Activated B cell treated with CpG ODN at 0.5 μM for 24 hours (primary cell): ENCODE results near the gene CFAP61. TPM values are rescaled to one million over a fixed set of nuclear protein-coding genes. Genes with fewer than 3 reads are reported as not detected.

Experiments used
- ATAC-seq: fragments of 200-7000 bp; cut with Tn5 transposase; one replicate; pipeline ENCODE4 v1.10.0; 2021; ENCODE audit warnings: low read depth, mild to moderate bottlenecking, moderate library complexity
- CTCF ChIA-PET: fragments of 350-600 bp; sonication (Branson Sonifier 250); formaldehyde crosslinking; loops from one replicate; lab custom pipeline; 2021; ENCODE audit warnings: antibody characterized with exemption; lab: Charles Lee
- POLR2A ChIA-PET: fragments of 350-600 bp; sonication (Branson Sonifier 250); formaldehyde crosslinking; loops from one replicate; lab custom pipeline; 2021; ENCODE audit warnings: antibody characterized with exemption; lab: Charles Lee
- DNase-seq: peaks from one replicate; pipeline ENCODE4 v3.0.0; 2022
- H3K27ac Mint-ChIP-seq: one replicate; pipeline ENCODE4 v1.8.0; 2020; ENCODE audit warnings: mixed read lengths
- H3K27me3 Mint-ChIP-seq: one replicate; pipeline ENCODE4 v1.8.0; 2021; ENCODE audit warnings: mixed read lengths
- H3K36me3 Mint-ChIP-seq: one replicate; pipeline ENCODE4 v1.8.0; 2021; ENCODE audit warnings: low read depth, mixed read lengths
- H3K4me1 Mint-ChIP-seq: one replicate; pipeline ENCODE4 v1.8.0; 2021; ENCODE audit warnings: mixed read lengths
- H3K4me3 Mint-ChIP-seq: one replicate; pipeline ENCODE4 v1.8.0; 2020; ENCODE audit warnings: mild to moderate bottlenecking, mixed read lengths
- H3K9me3 Mint-ChIP-seq: one replicate; pipeline ENCODE4 v1.8.0; 2020; ENCODE audit warnings: mixed read lengths
- intact Hi-C: fragments of 100-400 bp; cut with micrococcal nuclease; formaldehyde crosslinking; loops from one replicate; pipeline ENCODE4 v1.15.1; 2024
- total RNA-seq: library from RNA; stranded (reverse); gene quantifications from 2 replicates; pipeline ENCODE4 v1.2.3, GENCODE V29; 2022
- TF ChIP-seq, protein P1 (sequence below): fragments of 200-600 bp; IDR thresholded peaks from one replicate; pipeline ENCODE4 v1.8.0; 2022; ENCODE audit warnings: antibody characterized with exemption, mild to moderate bottlenecking

CFAP61 gene
- total RNA-seq, 1 donor from 2014 or later = not detected

DNA sequence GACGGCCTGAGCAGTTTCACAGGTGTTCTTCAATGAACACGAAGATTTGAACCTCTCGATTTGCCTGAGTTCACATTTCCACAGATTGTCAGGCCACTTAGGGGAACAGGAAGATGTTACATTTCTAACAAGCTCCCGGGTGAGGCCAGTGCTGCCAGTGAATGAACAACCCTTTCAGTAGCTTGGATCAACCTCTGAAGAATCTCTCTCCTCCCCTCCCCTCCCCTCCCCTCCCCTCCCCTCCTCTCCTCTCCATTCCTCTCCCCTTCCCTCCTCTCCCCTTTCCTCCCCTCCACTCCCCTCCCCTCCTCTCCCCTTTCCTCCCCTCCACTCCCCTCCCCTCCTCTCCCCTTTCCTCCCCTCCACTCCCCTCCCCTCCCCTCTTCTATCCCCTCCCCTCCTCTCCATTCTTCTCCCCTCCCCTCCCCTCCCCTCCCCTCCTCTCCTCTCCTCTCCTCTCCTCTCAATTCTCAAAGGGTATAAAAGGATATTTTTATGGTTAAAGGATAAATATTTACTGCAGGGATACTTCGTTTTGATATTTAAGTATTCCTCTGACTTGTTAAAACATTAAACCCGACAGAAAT lies 201.5 kb downstream of the CFAP61 start:
- intact Hi-C loops = no loop called here
- Mint-ChIP-seq H3K9me3 (no peaks in the 10 kb centered on the region), H3K4me1 (no peaks in the 10 kb centered on the region), H3K27me3 (peaks cover 24% of the 10 kb centered on the region), H3K27ac (no peak overlapping the region), H3K4me3 (no peak overlapping the region), H3K36me3 (no peaks in the 10 kb centered on the region)
- ATAC-seq = no peak
- TF ChIP-seq, protein P1, sequence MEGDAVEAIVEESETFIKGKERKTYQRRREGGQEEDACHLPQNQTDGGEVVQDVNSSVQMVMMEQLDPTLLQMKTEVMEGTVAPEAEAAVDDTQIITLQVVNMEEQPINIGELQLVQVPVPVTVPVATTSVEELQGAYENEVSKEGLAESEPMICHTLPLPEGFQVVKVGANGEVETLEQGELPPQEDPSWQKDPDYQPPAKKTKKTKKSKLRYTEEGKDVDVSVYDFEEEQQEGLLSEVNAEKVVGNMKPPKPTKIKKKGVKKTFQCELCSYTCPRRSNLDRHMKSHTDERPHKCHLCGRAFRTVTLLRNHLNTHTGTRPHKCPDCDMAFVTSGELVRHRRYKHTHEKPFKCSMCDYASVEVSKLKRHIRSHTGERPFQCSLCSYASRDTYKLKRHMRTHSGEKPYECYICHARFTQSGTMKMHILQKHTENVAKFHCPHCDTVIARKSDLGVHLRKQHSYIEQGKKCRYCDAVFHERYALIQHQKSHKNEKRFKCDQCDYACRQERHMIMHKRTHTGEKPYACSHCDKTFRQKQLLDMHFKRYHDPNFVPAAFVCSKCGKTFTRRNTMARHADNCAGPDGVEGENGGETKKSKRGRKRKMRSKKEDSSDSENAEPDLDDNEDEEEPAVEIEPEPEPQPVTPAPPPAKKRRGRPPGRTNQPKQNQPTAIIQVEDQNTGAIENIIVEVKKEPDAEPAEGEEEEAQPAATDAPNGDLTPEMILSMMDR = no peak
- POLR2A ChIA-PET = no interaction called here
- no peak for DNase-seq
- CTCF ChIA-PET = no interaction called here

DNA sequence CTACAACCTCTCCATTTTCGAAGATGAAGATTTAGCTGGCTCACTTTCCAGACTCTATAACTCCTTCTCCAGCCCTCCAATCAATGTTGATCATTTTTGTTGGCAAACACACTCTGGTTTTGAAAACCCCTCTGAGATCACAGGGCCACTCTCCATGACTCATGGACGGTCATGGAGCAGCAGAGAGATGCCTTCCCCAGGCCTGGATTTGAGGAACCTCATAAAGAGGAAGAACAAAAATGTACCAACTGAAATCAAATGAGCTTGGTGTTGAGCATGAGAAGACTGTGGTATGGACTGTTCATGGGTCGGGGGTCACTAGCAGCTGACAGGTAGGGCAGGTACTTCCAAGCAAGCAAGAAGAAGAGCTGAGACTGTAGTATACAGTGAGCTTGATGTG lies 202.8 kb downstream of the CFAP61 start:
- Mint-ChIP-seq H3K4me1 (no peaks in the 10 kb centered on the region), H3K27me3 (peaks cover 27% of the 10 kb centered on the region), H3K4me3 (no peak overlapping the region), H3K9me3 (no peaks in the 10 kb centered on the region), H3K36me3 (no peaks in the 10 kb centered on the region), H3K27ac (no peak overlapping the region)
- DNase-seq (no peak), ATAC-seq (no peak)
- POLR2A ChIA-PET = no interaction called here
- intact Hi-C loops = no loop called here
- CTCF ChIA-PET = no interaction called here
- TF ChIP-seq, protein P1 = no peak

DNA sequence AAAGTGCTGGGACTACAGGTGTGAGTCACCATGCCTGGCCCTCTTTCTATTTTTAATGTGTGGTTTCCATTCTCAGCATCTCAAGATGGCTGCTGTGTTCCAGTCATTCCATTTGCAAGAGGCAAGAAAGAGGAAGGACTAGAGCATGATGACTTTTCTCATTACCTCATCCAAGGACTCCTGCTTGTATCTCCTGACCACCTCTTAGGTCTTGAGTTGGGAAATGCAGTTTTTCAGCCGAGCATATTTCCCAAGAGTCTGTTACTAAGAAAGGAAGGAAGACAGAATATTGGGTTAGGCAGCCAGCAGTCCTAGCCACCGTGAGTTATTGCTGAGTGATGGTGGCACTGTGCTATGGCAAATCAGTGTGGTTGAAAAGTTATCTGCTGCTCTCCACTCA lies 207.2 kb downstream of the CFAP61 start:
- CTCF ChIA-PET = interaction anchor here (0.7 kb wide), 1 partner anchor 189 kb away, joined by 3 read pairs; no protein-coding TSS in a partner anchor

DNA sequence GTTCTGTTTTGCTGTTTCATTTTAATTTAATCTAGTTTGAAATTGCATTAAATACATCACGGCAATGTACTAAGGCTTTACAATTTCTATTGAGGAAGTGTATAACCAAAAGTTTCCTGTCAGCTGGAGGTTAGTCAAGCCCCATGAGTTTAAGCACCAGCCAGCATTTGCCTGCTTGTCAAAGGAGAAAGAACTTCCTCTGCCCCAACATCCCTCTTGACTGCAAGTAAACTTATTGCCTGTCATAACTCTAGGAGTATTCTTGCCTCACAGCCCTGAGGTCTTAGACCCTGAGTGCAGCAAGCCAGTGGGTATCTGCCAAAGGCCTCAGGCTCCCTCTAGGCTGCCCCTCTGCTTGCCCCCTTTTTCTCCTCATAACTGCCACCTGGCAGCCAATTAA lies 208.8 kb downstream of the CFAP61 start:
- no peaks in the 10 kb centered on the region for H3K9me3 Mint-ChIP-seq
- peaks cover 7% of the 10 kb centered on the region for H3K4me1 Mint-ChIP-seq
- POLR2A ChIA-PET = no interaction called here
- H3K4me3 Mint-ChIP-seq = no peak overlapping the region
- CTCF ChIA-PET = interaction anchor here (0.6 kb wide), 1 partner anchor 23 kb away, joined by 6 read pairs; no protein-coding TSS in a partner anchor
- TF ChIP-seq, protein P1 = no peak
- intact Hi-C loops = no loop called here
- DNase-seq = no peak
- no peak overlapping the region for H3K27ac Mint-ChIP-seq
- H3K27me3 Mint-ChIP-seq = peaks cover 5% of the 10 kb centered on the region
- no peak for ATAC-seq
- no peaks in the 10 kb centered on the region for H3K36me3 Mint-ChIP-seq

More for the DNA sequence above, 207.2 kb downstream of the CFAP61 start:
- H3K27me3 Mint-ChIP-seq = peaks cover 17% of the 10 kb centered on the region
- no peaks in the 10 kb centered on the region for H3K36me3 Mint-ChIP-seq
- intact Hi-C loops = no loop called here
- H3K4me1 Mint-ChIP-seq = peaks cover 7% of the 10 kb centered on the region
- no peaks in the 10 kb centered on the region for H3K9me3 Mint-ChIP-seq
- DNase-seq (no peak), ATAC-seq (no peak)
- POLR2A ChIA-PET = no interaction called here
- TF ChIP-seq, protein P1 = no peak
- H3K4me3 Mint-ChIP-seq = no peak overlapping the region
- no peak overlapping the region for H3K27ac Mint-ChIP-seq

DNA sequence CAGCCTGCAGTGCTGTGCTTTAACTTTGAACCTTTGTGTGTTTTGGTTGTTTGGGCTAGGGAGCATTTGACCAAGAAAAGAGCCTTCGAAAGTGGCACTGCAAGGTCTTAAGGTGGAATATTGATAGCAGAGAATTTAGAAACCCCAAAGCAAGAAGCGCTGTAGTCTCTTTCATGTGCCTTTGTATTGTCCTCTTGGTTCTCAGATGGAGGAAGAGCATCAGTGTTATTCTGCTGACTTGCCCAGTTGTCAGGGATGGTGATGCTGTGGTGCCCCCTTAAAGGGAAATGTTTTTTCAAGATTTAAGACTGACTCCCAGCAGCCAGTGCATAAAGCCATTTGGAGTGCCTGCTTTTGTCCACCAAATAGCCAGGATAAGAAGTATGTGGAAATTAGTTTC lies 212.9 kb downstream of the CFAP61 start:
- TF ChIP-seq, protein P1 = no peak
- Mint-ChIP-seq H3K9me3 (no peaks in the 10 kb centered on the region), H3K27ac (no peak overlapping the region), H3K27me3 (peaks cover under 1% of the 10 kb centered on the region), H3K36me3 (no peaks in the 10 kb centered on the region), H3K4me1 (peaks cover 7% of the 10 kb centered on the region), H3K4me3 (no peak overlapping the region)
- CTCF ChIA-PET = no interaction called here
- POLR2A ChIA-PET = no interaction called here
- intact Hi-C loops = no loop called here
- no peak for DNase-seq
- no peak for ATAC-seq
